Breast epithelium (tissue), 3 donors: ENCODE data around the gene ANXA4.

Source experiments
- POLR2A ChIP-seq: fragments of 450-650 bp; IDR thresholded peaks from one replicate; pipeline ENCODE4 v1.6.1; 2016; ENCODE audit warnings: antibody characterized with exemption, mild to moderate bottlenecking, moderate library complexity
- POLR2AphosphoS5 ChIP-seq, 3 donors: sonication (generic); formaldehyde crosslinking; IDR thresholded peaks; one replicate each; pipeline ENCODE4 v1.6.1; 2017; ENCODE audit warnings: antibody characterized with exemption in 3 of 3
- TF ChIP-seq, protein P1 (sequence below), 3 donors: fragments of 450-650 bp; IDR thresholded peaks; one replicate each; pipeline ENCODE4 v1.5.1; 2016 to 2017; ENCODE audit warnings: antibody characterized with exemption in 3 of 3, mild to moderate bottlenecking in 3 of 3, moderate library complexity in 3 of 3

DNA sequence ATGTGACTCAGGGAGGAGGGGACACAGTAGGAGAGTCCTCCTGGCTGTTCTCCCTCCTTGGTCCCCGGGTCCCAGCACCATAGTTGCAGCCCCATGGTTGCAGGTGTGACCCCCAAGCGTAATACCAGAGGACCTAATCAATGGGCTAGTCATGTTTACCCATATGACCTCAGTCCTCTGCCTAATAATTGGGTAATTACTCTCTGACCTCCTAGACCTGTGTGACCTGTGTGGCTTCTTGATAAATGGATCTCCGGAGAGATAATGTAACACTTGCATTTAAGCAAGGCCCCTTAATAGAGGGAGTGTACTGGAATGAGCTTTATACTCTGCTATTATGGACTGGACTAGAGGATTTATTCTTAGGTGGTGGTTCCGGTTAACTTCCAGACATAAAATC lies 55.3 kb downstream of the ANXA4 start:
- TF ChIP-seq, protein P1, sequence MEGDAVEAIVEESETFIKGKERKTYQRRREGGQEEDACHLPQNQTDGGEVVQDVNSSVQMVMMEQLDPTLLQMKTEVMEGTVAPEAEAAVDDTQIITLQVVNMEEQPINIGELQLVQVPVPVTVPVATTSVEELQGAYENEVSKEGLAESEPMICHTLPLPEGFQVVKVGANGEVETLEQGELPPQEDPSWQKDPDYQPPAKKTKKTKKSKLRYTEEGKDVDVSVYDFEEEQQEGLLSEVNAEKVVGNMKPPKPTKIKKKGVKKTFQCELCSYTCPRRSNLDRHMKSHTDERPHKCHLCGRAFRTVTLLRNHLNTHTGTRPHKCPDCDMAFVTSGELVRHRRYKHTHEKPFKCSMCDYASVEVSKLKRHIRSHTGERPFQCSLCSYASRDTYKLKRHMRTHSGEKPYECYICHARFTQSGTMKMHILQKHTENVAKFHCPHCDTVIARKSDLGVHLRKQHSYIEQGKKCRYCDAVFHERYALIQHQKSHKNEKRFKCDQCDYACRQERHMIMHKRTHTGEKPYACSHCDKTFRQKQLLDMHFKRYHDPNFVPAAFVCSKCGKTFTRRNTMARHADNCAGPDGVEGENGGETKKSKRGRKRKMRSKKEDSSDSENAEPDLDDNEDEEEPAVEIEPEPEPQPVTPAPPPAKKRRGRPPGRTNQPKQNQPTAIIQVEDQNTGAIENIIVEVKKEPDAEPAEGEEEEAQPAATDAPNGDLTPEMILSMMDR (IDR thresholded peaks at IDR 0.05) = no peak
- no peak for TF ChIP-seq POLR2AphosphoS5 (IDR thresholded peaks at IDR 0.05)
- no peak for TF ChIP-seq POLR2A
